Immature natural killer cell (primary cell): Measurements from ENCODE around the gene VEGFA. TPM values are rescaled to one million over a fixed set of nuclear protein-coding genes. Genes with fewer than 3 reads are reported as not detected.
A peak's percentile ranks its signal among the peaks of the same experiment; 100 is the strongest.

Source experiments
- DNase-seq, 3 donors: peaks; one replicate each; pipeline ENCODE4 v3.0.0; 2022; ENCODE audit warnings: mixed read lengths in 1 of 3
- H3K27ac Mint-ChIP-seq, 6 donors: one replicate each; pipeline ENCODE4 v1.8.0; 2020; ENCODE audit warnings: mixed read lengths in 6 of 6, mild to moderate bottlenecking in 5 of 6, inconsistent platforms in 4 of 6, moderate library complexity in 3 of 6
- H3K27me3 Mint-ChIP-seq, 3 donors: one replicate each; pipeline ENCODE4 v1.8.0; 2020 to 2021; ENCODE audit warnings: low read depth in 3 of 3, mild to moderate bottlenecking in 3 of 3, mixed read lengths in 3 of 3, moderate library complexity in 3 of 3, inconsistent platforms in 1 of 3
- H3K36me3 Mint-ChIP-seq, 3 donors: one replicate each; pipeline ENCODE4 v1.8.0; 2020; ENCODE audit warnings: mixed read lengths in 3 of 3, inconsistent platforms in 2 of 3, mild to moderate bottlenecking in 2 of 3
- H3K4me1 Mint-ChIP-seq, 2 donors: one replicate each; pipeline ENCODE4 v1.8.0; 2020; ENCODE audit warnings: inconsistent platforms in 2 of 2, mild to moderate bottlenecking in 2 of 2, mixed read lengths in 2 of 2, moderate library complexity in 1 of 2
- H3K4me3 Mint-ChIP-seq, 5 donors: one replicate each; pipeline ENCODE4 v1.8.0; 2020; ENCODE audit warnings: mild to moderate bottlenecking in 5 of 5, mixed read lengths in 5 of 5, inconsistent platforms in 3 of 5, moderate library complexity in 3 of 5
- H3K9me3 Mint-ChIP-seq, 6 donors: one replicate each; pipeline ENCODE4 v1.8.0; 2020; ENCODE audit warnings: mild to moderate bottlenecking in 6 of 6, mixed read lengths in 6 of 6, inconsistent platforms in 4 of 6, moderate library complexity in 3 of 6
- polyA plus RNA-seq, 3 donors: library from polyadenylated mRNA; unstranded; fragments of 300-500 nt; fragmentation: Illumina TruSeq; gene quantifications; one replicate each; pipeline ENCODE4 v1.2.3, GENCODE V29; 2021

Gene VEGFA
- polyA plus RNA-seq, 3 donors from 2014 or later: 0.30 to 2.4 (median 2.1) TPM

GRCh38 chr6:43775535-43775885, 5.5 kb downstream of the VEGFA start:
- no peak for DNase-seq
- Mint-ChIP-seq H3K27me3 (peaks cover 6 to 11% (median 10%) of the 10 kb centered on the region in 3 donors), H3K36me3 (no peaks in the 10 kb centered on the region), H3K27ac (peak overlapping the region in 3 of 6 donors; percentile 16 to 22 (median 17)), H3K4me1 (peaks cover 23% of the 10 kb centered on the region in 2 donors), H3K9me3 (no peaks in the 10 kb centered on the region), H3K4me3 (peak overlapping the region in 1 of 5 donors; percentile 27)

- peaks cover 5 to 11% (median 10%) of the 10 kb centered on the region in 3 donors for H3K27me3 Mint-ChIP-seq
- no peak for DNase-seq
- peaks cover 22 to 23% of the 10 kb centered on the region in 2 donors for H3K4me1 Mint-ChIP-seq
- H3K4me3 Mint-ChIP-seq: no peak overlapping the region
- H3K36me3 Mint-ChIP-seq: no peaks in the 10 kb centered on the region
- H3K27ac Mint-ChIP-seq: no peak overlapping the region
- no peaks in the 10 kb centered on the region for H3K9me3 Mint-ChIP-seq
Measured at GRCh38 chr6:43776115-43776798, 6.2 kb downstream of the VEGFA start.

- no peak overlapping the region for H3K4me3 Mint-ChIP-seq
- no peaks in the 10 kb centered on the region for H3K36me3 Mint-ChIP-seq
- no peaks in the 10 kb centered on the region for H3K9me3 Mint-ChIP-seq
- peaks cover 5 to 11% (median 10%) of the 10 kb centered on the region in 3 donors for H3K27me3 Mint-ChIP-seq
- no peak for DNase-seq
- H3K4me1 Mint-ChIP-seq: peaks cover 20 to 21% of the 10 kb centered on the region in 2 donors
- H3K27ac Mint-ChIP-seq: no peak overlapping the region
Measured at GRCh38 chr6:43776799-43777776, 7.1 kb downstream of the VEGFA start.

- Mint-ChIP-seq H3K27me3 (peaks cover 2 to 12% (median 10%) of the 10 kb centered on the region in 3 donors), H3K4me1 (peaks cover 17 to 18% of the 10 kb centered on the region in 2 donors), H3K36me3 (no peaks in the 10 kb centered on the region), H3K9me3 (no peaks in the 10 kb centered on the region), H3K27ac (no peak overlapping the region), H3K4me3 (no peak overlapping the region)
- no peak for DNase-seq
Measured at GRCh38 chr6:43778131-43778855, 8.3 kb downstream of the VEGFA start.

- Mint-ChIP-seq H3K4me1 (peaks cover 16% of the 10 kb centered on the region in 2 donors), H3K27ac (no peak overlapping the region), H3K36me3 (no peaks in the 10 kb centered on the region), H3K4me3 (no peak overlapping the region), H3K27me3 (peaks cover 0 to 10% (median 9%) of the 10 kb centered on the region in 3 donors), H3K9me3 (no peaks in the 10 kb centered on the region)
- DNase-seq: no peak
Measured at GRCh38 chr6:43778976-43779851, 9.2 kb downstream of the VEGFA start.

GRCh38 chr6:43779852-43780236, 9.8 kb downstream of the VEGFA start:
- no peak overlapping the region for H3K27ac Mint-ChIP-seq
- no peaks in the 10 kb centered on the region for H3K36me3 Mint-ChIP-seq
- H3K4me1 Mint-ChIP-seq: peaks cover 10% of the 10 kb centered on the region in 2 donors
- H3K4me3 Mint-ChIP-seq: no peak overlapping the region
- no peak for DNase-seq
- H3K27me3 Mint-ChIP-seq: peaks cover 1 to 15% (median 5%) of the 10 kb centered on the region in 3 donors
- H3K9me3 Mint-ChIP-seq: peaks cover 0 to 3% (median 0%) of the 10 kb centered on the region in 6 donors

GRCh38 chr6:43780293-43780692, 10.3 kb downstream of the VEGFA start:
- Mint-ChIP-seq H3K4me1 (peaks cover 5 to 6% of the 10 kb centered on the region in 2 donors), H3K36me3 (no peaks in the 10 kb centered on the region), H3K4me3 (no peak overlapping the region), H3K27me3 (peaks cover 1 to 17% (median 5%) of the 10 kb centered on the region in 3 donors), H3K27ac (no peak overlapping the region), H3K9me3 (peaks cover 0 to 3% (median 0%) of the 10 kb centered on the region in 6 donors)
- DNase-seq: no peak

- Mint-ChIP-seq H3K27ac (no peak overlapping the region), H3K36me3 (peaks cover 0 to 6% (median 0%) of the 10 kb centered on the region in 3 donors), H3K4me1 (no peaks in the 10 kb centered on the region), H3K4me3 (no peak overlapping the region), H3K9me3 (peaks cover 0 to 3% (median 0%) of the 10 kb centered on the region in 6 donors), H3K27me3 (peaks cover 1 to 10% (median 5%) of the 10 kb centered on the region in 3 donors)
- no peak for DNase-seq
Measured at GRCh38 chr6:43780941-43781928, 11.2 kb downstream of the VEGFA start.

- Mint-ChIP-seq H3K9me3 (peaks cover 0 to 3% (median 0%) of the 10 kb centered on the region in 6 donors), H3K27me3 (peaks cover 1 to 10% (median 4%) of the 10 kb centered on the region in 3 donors), H3K4me1 (no peaks in the 10 kb centered on the region), H3K4me3 (no peak overlapping the region), H3K36me3 (peaks cover 0 to 6% (median 0%) of the 10 kb centered on the region in 3 donors), H3K27ac (no peak overlapping the region)
- no peak for DNase-seq
Measured at GRCh38 chr6:43781941-43782704, 12.1 kb downstream of the VEGFA start.

- H3K27ac Mint-ChIP-seq: no peak overlapping the region
Measured at GRCh38 chr6:43782764-43783513, 12.9 kb downstream of the VEGFA start.

More at GRCh38 chr6:43782764-43783513, 12.9 kb downstream of the VEGFA start:
- Mint-ChIP-seq H3K4me3 (no peak overlapping the region), H3K9me3 (peaks cover 0 to 3% (median 0%) of the 10 kb centered on the region in 6 donors), H3K27me3 (peaks cover 1 to 10% (median 6%) of the 10 kb centered on the region in 3 donors), H3K4me1 (no peaks in the 10 kb centered on the region), H3K36me3 (peaks cover 0 to 6% (median 0%) of the 10 kb centered on the region in 3 donors)
- no peak for DNase-seq
